GM21381 (cell line): ENCODE data around the gene IFRD2.
"Not testable (repeated sequence)": the region's sequence is repeated elsewhere in the genome, so short reads cannot be mapped to it uniquely, and the experiment has no call there.

Experiments
- ATAC-seq: cut with Tn5 transposase; IDR thresholded peaks from one replicate; pipeline ENCODE4 v1.9.1; 2021; ENCODE audit warnings: mild to moderate bottlenecking, moderate library complexity; ENCODE audit not compliant: unreplicated experiment

Gene IFRD2

DNA sequence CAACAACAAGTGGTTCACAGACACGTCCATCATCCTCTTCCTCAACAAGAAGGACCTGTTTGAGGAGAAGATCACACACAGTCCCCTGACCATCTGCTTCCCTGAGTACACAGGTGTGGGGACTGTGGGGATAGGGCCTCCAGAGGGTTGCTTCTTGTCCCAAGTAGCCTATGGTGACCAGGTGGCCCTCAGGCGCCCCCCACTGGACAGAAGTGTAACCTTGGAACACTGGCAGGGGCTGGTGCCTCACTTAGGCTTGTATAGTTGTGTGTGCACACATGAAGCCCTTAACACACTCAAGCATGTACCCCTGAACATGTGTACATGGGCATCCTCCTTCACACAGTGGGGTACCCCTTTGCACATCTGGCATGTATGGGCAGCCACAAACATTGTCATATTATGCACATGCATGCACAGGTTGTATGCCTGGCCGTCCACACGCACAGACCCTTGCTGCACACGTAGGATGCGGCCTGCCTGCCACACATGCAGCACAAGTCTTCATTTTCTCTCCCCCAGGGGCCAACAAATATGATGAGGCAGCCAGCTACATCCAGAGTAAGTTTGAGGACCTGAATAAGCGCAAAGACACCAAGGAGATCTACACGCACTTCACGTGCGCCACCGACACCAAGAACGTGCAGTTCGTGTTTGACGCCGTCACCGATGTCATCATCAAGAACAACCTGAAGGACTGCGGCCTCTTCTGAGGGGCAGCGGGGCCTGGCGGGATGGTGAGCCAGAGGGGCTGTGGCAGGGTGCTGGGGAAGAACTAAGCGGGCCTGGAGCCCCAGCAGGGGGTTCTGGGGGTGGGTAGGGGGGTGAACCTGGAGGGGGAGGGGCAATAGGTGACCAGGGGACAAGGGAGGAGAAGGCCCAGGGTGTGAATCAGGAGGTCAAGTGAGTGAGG is 35.0 kb downstream of the IFRD2 start:
- no peak for ATAC-seq

DNA sequence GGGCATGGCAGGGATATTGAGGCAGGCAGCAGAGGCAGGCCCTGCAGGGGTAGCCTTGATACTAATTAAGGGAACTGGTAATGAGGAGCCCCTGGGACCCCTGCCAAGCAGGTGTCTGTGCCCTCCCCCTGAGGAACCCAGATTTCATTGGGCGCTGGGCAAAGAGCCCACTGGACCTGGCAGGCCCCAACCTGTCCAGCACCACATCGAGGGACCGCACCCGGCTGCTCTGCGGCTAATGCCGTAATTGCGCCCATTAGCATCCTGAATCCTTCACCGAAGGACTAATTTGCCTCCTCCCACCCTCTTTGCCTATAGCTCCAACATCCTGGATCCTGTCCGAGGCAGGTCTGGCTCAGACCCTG is 37.0 kb downstream of the IFRD2 start:
- ATAC-seq, result no peak

GRCh38 chr3:50254577-50255250 is 37.5 kb downstream of the IFRD2 start:
- ATAC-seq, result no peak

- ATAC-seq, result no peak
Observed at GRCh38 chr3:50251220-50251619, 41.0 kb downstream of the IFRD2 start.

DNA sequence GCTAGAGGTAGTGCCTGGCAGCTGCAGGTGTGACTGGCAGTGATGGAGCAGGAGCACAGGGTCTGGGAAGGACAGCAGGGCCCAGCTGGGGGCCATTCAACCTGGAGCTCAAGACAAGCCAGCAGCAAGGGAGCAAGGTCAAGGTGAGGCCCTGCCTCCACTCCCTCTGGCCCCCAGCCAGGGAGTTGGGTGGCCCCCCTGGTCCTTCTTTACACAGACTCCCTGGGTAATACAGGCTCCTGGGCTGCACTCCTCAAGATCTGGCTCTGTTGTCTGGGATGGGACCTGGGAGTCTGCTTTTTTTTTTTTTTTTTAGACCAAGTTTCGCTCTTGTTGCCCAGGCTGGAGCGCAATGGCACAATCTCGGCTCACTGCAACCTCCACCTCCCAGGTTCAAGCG is 41.7 kb downstream of the IFRD2 start:
- no peak for ATAC-seq

DNA sequence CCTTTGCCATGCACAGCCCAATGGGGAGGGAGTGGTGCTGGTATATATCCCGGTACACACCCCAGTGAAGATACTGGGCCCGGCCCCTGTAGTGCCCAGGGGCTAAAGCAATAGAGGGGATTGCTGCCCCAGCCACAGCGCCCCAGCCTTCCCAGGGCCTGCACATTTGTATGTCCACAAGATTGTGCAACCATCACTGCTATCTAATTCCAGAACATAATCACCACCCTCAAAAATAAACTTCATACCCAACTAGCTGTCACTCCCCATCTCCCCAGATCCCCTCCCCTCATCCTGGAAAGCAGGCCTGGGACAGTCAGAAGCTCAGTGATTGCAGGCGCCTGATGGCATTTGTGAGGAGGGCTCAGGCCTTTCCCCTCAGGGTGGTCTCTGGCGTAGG is 42.8 kb downstream of the IFRD2 start:
- no peak for ATAC-seq

- ATAC-seq, result no peak
Observed at GRCh38 chr3:50248387-50248786, 43.8 kb downstream of the IFRD2 start.

DNA sequence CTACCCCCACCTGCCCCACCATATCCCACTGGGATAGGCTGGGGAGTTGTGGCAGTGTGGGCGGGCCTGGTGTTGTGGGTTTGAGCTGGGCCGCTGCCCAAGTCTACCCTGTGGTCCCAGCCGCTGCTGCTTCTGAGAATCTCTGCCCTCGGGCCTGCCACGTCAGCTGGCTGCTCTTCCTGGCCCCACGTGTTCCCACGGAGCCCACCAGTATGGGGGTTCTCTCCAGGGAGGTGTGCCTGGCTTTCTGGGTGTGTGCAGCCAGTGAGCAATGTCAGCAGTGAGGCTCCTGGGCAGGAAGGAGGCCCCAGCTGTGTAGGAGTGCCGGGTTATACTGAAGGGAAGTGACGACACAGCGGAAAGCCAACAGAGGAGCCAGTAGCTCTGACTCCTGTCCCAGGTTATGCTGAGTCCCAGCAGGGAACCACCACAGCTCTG is 45.7 kb downstream of the IFRD2 start:
- peak; percentile 51 for ATAC-seq

DNA sequence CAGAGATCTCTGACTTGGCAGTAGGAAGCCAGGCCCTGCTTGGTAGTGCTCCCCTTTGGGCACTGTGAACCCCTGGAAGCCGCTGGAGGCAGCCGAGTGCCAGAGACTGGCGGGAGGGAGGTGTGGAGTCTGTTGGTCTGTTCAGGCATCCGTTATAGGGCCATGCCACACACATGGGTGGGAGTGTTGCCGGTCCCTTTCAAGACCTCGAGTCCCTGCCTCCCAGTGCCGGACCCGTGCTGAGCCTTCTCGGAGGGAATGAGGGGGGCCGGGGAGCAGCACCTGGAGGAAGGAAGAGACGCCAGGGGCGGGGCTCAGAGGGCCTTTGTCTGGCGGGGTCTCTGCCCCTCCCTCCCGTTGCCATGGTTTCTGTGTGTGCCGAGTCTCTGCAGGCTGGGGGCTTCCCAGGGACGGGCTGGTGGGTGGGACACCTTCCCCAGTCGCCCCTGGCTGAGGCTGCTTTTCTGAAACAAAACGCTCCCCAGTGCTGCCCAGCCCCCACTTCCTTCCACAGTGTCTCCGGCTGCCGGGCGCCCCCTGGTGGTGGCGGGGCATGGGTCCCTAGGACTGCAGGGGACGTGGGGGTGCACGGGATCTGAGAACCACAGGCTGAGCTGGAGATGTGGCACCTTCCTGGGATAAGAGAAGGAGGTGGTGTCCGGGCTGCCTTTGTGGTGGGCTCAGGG is 46.3 kb downstream of the IFRD2 start:
- peak; percentile 51 for ATAC-seq

DNA sequence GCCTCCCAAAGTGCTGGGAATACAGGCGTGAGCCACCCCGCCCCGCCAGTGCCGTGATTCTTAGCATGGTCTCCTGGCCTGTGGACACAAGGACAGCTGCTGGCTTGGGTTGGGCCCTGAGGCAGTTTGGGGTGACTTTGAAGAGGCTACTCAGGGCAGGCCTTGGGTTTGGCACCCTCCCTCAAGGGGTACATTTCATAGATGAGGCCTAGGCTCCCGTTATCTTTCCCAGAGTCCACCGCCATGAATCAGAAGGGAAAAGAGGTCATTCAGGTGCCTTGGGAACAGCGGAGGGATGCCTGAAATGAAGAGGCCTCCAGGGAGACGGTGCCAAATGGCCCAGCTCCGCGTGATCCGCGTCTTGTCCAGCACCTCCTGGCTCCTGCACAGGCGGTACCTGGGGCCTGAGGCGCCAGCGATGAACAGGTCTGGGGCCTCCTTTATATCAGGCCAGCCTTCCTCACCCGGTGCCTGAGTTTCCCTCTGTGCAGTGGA is 46.9 kb downstream of the IFRD2 start:
- ATAC-seq, result no peak

DNA sequence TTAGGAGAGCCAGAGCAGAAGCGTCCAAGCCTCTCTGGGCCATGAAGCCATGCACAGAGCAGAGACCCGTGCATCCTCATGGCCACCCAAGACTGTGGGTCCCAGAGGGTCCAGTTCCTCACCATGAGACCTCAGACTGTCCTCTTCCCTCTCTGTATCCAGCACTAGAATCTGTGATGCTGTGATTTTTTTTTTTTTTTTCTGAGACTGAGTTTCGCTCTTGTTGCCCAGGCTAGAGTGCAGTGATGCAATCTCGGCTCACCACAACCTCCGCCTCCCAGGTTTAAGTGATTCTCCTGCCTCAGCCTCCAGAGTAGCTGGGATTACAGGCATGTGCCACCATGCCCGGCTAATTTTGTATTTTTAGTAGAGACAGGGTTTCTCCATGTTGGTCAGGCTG is 47.4 kb downstream of the IFRD2 start:
- not testable (repeated sequence) for ATAC-seq

DNA sequence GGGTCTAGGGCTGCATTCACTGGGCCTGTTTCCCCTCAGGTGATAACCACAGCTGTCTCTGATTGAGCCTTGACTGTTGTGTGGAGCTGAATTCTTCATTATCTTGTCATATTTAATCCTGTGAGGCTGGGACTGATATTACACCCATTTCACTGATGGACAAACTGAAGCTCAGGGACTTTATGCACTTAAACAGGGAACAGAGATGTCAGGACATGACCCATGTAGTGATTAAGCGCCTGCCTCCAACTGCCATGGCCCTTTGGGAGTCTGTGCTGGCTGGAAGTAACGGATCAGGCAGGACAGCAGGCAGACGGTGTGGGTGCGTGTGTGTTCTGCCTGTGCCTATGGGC is 48.7 kb downstream of the IFRD2 start:
- ATAC-seq, result no peak

- ATAC-seq, result no peak
Observed at GRCh38 chr3:50242851-50243542, 49.2 kb downstream of the IFRD2 start.

DNA sequence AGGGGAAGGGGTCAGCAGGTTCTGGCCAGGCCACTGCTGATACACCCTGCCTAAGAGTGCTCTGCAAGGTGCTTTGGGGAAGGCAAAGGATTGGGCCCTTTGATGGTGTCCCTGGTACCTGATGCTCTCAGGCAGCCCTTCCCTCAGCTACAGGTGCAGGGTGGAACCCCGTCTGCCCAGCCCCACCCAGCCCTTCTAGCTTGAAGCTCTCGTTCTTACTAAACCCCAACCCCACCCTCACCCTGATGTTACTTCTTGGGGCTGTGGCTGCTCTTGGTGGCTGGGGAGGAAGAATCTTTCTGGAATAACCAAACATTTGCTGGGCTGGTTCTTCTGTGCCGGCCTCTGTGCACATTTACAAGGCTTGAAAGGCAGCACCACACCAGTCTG is 49.9 kb downstream of the IFRD2 start:
- no peak for ATAC-seq

- ATAC-seq, result no peak
Observed at GRCh38 chr3:50241713-50242380, 50.4 kb downstream of the IFRD2 start.

- ATAC-seq, result no peak
Observed at GRCh38 chr3:50241163-50241562, 51.1 kb downstream of the IFRD2 start.

DNA sequence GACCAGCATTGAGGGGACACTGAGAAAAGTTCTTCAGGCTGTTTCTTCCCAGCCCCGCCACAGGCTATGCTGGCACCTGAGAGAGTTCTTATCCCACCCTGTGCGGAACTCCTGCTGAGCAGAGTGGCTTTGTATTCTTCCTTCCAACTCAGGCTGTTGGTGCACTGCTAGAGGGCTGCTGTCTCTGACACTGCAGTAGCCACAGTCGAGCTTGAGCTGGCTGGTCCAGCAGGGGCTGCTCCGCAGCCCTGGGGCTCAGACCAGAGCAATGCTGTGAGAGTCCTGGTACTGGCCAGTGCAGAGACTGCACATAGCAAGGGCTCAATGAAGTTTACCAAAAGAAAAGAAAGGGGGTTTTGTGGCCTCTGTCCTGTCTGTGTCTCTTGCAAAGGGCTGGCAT is 52.6 kb downstream of the IFRD2 start:
- ATAC-seq, result no peak

- no peak for ATAC-seq
Observed at GRCh38 chr3:50238549-50239026, 53.6 kb downstream of the IFRD2 start.

DNA sequence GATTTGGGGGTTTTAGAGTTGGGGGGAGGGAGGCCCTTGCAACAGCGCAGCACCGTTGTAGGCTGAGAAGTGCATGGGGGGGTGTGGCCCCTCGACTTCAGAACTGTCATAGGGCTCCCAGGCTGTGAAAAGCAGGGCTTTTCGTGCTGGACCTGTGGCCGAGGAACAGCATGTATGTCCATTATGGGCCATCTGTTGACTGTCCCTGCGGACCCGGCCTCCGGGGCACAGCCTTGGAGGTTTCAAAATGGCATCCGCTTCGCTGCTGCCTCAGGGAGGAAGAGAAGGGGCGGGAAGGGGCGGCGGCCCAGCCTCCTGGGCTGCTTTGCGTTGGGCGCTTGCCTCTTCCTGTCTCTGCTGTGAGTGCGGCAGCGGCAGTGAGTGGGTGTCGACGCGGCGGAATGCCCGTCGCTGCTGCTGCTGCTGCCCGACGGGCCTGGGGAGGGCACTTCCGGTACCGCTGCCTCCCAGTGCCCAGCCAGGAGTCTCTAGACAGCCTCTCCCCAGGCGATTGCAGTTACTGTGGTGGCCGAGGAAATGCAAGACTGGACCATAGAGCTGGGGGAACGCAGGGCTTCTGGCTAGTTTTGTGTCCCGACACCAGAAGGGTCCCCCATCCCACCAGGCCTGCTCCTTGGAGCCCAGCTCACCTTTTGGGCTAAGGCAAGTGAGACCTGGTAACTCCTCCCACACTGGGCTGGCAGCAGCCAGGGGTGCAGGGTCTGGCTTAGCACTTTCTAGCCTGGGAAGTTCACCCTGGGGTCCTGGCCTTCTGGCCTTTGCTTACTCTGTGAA is 54.3 kb downstream of the IFRD2 start:
- ATAC-seq, result peak; percentile 31
